NCI-H1436 treated with DMSO at 0.1 percent for 48 hours (cell line): ENCODE results near the gene FRMD5.

Source experiments
- DNase-seq: peaks from one replicate; lab custom pipeline; 2025; lab: John Stamatoyannopoulos, UW

Gene FRMD5

DNA sequence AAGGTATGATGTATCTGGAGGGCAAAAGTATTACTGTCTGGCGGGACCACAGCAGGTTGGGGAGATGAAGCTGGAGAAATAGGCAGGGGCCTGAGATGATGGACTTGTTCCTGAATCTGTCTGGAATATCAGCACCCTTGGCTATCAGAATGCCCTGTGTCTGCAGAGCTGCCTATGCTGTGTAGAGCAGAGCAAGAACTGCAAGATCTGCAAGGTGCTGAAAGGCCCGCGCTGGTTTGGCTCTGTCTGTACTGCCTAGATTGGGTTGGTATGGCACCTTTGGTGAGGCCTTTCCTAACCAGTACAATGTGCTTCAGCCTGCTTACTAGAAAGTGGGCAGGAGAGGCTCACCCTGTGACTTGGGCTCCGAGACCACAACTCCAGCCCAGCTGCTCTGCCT is 271.5 kb downstream of the FRMD5 start:
- DNase-seq: no peak

GRCh38 chr15:43922021-43922420 is 273.1 kb downstream of the FRMD5 start:
- DNase-seq: no peak

DNA sequence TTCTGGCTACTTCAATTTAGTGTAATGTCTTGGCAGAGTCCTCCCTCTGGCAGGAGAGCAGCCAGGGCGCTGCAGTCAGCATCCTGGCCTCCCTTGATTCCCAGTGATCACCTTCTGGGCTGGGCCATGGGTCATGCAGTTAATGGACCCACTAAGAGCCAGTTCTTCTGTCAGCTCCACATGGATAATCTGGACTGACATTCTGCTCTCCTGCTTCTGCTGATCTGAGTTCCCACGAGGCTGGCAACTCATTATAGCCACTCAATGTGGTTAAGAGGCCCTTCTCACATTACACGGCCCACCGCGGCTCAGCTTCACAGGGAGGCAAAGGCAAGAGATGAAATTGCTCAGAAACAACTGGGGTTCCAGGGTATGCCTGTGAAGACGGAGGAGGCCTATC is 274.3 kb downstream of the FRMD5 start:
- peak; percentile 14 for DNase-seq

DNA sequence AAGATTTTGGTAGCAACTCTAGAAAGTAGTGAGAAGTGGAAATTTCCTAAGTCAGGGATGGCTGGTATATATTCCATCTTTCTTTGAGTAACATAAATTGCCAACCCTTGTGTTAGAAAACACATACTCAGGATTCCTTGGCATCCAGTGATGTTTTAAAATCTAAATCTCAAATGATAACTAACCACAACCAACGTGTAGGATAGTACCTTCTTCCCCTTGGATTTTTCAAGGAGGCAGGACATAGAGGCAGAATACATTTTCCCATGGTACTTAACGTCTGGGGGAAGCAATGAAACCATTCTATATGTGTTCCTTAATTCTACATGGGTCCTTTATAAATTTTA is 274.8 kb downstream of the FRMD5 start:
- no peak for DNase-seq

DNA sequence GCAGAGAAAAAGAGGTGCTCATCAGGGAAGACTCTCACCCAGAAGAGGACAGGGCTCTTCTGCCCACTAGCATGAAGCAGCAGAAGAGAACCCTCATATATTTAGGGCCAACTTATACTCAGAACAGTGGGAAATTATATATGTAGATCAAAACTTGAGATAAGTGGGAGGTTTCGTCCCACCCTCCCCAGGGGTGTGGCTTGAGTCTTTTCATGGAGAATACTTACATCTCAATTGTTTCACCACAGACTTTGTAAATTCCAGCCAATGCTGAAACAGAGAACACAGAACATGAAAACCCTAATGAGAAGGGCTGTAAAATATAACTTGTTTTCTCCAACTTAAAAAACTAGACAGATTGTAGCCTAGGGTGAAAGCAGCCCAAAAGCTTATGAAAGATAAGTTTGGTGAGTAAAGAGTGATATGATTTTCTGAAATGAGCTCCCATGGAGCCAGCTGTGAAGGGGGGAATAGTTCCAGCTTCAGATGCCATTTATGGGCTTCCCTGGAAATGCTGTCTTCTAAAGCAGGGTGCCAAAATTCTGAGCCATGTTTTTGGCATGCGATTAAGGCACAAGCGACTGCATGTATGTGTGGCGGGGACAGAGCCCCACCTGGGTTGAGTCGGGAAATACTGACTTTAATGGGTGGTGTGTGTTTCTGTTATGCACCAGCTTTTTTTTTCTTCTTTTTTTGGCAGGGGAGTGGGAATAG is 275.4 kb downstream of the FRMD5 start:
- DNase-seq: no peak

- no peak for DNase-seq
Measured at GRCh38 chr15:43918717-43919116, 276.4 kb downstream of the FRMD5 start.

DNA sequence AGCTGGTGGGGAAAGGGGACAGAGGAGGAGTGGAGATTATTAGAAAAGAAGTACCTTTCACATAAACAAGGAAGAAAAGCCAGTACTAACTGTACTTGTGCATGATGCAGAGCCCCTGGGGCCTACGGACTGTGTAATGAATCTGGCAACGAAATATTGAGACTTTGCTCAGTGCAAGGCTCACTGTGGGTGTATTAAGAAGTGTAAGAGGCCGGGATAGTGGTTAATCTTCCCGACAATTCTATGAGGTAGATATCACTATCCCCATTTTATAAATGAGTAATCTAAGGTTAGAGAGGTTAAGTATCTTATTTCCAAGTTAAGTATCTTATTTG is 278.8 kb downstream of the FRMD5 start:
- no peak for DNase-seq

- DNase-seq: no peak
Measured at GRCh38 chr15:43915631-43916325, 279.3 kb downstream of the FRMD5 start.

DNA sequence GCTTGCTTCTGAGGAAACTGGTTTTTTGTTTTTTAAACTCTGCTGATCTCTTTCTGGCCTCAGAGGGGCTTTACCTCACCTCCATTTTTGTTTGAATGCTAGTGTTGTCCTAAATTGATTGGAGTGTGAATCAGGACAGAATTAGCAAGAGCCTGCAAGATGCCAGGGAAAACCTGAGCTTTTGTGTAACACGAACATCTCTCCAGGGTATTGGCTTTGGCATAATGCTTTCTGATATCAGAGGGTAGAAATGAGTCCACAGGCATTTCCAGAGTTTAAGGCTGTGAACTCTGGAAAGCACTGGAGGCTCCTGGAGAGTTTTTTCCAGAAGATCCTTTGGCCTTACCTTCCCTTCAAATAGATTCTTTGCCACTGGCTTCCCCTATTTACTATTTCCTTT is 281.1 kb downstream of the FRMD5 start:
- no peak for DNase-seq

DNA sequence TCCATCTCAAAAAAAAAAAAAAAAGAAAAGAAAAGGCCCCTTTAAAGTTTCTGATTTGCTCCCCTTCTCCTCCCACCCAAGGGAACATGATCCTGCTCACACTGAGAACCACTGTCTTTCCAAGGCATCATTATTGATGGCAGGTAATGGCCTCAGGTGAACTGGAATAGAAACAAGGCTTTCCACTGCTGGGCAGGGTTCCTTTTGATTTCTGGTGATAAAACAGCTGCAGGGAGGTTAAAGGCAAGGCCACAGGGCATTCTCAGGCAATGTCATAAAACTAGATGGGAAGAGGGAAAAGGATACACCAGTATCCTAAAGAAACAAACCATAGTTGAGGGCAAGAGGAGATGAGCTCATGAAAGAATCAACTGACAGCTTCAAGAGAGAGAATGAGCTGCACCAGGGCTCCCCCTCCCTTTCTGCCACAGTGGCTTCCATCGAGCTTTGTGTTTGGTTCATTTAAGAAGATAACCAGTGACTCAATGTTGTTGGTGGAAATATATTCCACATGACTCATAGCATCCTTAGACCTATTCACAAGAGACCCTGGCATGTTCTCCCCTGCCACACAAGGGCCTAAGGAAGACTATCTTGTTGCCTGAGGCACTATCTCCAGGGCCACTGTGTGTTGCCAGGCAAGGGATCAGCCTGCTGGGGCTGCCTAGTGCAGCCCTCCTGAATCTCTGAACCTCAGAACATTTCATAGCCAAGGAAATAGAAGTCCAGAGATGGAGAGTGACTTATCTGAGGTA is 281.9 kb downstream of the FRMD5 start:
- DNase-seq: no peak

DNA sequence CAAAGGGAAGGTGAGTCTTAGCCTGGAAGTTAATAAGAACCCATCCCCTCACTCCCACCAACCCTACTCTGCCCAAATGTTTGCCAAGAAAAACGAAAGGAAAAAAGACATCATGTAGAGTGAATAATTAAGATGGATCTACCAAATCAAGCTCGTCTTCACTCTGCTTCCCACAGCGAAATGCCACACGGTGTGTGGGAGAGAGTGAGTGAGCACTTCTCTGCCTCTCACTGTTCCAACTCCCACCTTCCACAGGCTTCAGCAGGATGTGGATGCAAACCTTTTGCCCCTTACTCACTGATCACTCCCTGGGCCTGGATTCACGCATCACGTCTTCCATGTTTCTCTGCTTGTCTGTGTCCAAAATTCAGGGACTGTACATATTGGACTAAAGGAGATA is 282.9 kb downstream of the FRMD5 start:
- no peak for DNase-seq

GRCh38 chr15:43911235-43911781 is 283.8 kb downstream of the FRMD5 start:
- DNase-seq: no peak

- DNase-seq: no peak
Measured at GRCh38 chr15:43908516-43909050, 286.5 kb downstream of the FRMD5 start.

DNA sequence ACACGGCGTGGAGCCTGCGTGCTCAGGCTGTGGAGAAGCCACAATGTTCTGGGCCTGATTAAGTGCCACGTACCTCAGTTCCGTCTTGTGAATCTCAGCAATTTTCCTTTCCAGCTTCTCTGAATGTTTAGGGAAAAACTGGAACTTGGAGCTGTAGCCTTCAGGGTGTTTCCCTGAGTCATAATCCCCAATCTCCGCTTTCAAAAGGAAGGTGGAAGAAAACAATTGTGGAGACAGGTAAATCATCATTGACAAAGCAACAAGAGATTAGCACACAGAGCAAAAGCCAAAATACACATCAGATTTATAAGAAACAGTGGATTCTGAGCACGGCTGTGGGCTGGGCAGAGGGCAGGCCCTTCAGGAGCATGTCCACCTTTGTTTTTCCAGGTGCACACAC is 289.3 kb downstream of the FRMD5 start:
- no peak for DNase-seq

GRCh38 chr15:43903864-43904290 is 291.2 kb downstream of the FRMD5 start:
- DNase-seq: no peak

DNA sequence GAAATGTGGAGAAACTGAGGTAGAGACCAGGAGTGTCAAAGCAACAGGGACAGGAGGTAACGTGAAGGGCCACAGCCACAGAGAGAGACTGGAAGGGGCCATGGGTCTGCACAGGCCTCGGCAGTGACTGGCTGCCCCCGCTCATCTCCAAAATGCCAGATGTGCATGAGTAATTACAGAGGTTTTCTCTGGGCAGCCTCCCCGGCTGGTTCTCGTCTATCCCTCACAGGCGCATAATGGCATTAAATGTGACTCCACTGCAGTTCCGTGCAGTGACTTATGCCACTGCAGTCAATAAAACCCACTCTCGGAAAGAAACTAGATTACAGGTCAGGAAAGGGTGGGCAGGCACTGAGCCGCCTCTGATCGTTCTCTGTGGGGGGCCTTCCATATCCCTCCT is 293.6 kb downstream of the FRMD5 start:
- DNase-seq: no peak

DNA sequence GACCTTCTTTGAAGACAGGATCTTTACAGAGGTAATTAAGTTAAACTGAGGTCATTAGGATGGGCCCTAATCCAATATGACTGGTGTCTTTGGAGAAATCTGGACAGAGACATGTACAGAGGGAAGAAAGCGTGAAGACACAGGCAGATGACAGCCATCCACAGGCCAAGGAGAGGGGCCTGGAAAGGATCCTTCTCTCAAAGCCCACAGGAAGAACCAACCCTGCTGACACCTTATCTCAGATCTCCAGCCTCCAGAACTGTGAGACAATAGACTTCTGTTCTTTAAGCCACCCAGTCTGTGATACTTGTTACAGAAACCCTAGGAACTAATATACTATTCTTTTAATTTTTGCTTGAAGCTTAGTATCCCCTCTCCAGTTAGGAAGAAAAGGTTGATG is 294.1 kb downstream of the FRMD5 start:
- no peak for DNase-seq

GRCh38 chr15:43899928-43900327 is 295.1 kb downstream of the FRMD5 start:
- DNase-seq: no peak

- no peak for DNase-seq
Measured at GRCh38 chr15:43898891-43899290, 296.2 kb downstream of the FRMD5 start.

DNA sequence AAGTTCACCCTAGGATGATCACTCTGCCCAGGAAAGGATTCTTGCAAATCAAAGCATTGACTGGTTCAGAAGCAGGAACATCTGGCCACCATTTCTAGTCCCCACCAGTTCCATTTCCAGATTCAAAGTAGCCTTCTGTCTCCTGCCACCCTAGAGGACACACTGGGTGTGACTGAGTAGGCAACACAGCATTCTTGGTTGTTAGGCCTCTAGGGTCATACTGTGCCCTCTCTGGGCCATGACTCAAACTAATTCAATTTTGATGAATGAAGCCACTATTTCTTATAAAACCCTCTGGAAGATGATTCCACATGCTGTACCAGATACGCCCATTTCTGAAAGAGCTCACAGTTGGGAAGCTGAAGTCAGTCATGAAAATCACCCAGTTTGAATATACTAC is 298.5 kb downstream of the FRMD5 start:
- no peak for DNase-seq

DNA sequence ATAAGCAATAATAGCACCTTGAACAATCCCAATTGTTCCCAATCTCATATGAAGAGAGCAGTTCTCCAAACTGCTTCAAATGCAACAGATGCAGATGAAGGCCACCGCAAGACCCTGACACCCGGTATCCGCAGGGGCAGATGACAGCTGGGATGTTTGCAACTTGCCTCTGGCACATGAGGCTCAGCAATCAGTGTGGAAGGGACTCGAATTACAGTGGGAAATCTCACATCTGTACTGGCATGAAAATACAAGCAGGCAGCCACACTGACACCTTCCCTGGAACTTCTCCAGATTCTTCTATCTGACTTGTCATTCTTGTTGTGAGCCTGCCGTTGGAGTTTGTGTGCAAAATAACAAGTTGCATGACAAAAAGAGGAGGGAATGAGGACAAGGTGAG is 299.5 kb downstream of the FRMD5 start:
- no peak for DNase-seq

DNA sequence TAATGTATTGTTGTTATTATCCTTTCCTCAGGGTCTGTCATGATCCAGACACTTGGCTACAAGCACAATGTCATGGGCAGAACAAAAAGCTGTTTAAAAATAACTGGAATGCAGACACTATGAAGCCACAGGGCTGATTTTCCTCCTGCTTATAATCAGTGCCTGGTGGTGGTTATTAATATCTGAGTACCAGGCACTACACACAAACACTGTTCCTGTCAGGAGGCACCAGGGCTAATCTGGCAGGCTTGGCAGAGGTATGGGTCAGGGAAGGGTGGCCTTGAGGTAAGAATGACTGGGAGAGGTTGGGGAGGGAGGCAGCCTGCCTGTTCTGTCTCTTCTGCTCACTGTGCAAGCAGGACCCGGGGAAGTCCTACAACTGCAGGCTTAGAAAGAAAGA is 301.1 kb downstream of the FRMD5 start:
- no peak for DNase-seq

DNA sequence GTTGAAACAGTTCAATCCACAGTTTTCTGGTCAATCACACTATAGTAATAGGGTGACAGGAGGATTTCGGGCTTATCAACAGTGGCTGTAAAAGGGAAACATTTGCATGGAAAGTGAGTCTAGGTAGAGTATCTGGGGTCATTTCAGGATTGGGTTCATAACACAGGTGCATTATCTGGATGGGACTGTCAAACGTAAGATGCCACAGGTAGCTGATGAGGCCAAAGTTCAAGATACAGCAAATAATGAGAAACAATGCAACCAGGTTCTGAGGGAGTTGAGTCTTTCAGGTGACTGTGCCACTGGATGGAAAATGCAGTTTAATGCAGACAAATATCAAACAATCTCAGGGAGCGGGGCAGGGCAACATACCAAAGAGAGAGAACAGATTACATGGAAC is 306.0 kb downstream of the FRMD5 start:
- DNase-seq: no peak
